Measurements from ENCODE around the gene TIAM2. TPM values are rescaled to one million over a fixed set of nuclear protein-coding genes. Genes with fewer than 3 reads are reported as not detected.

Gene TIAM2
- total RNA-seq, 2 experiments from 2014 or later = 4.4 to 5.3 TPM

- Mint-ChIP-seq H3K9me3 (no peaks in the 10 kb centered on the region), H3K36me3 (ENCODE audit: low read depth) (peaks cover 9% of the 10 kb centered on the region), H3K4me1 (ENCODE audit: low read depth) (peaks cover 34% of the 10 kb centered on the region), H3K4me3 (no peak overlapping the region), H3K27ac (no peak overlapping the region), H3K27me3 (no peaks in the 10 kb centered on the region)
- Histone ChIP-seq H3K4me1 (ENCODE audit: insufficient read depth, low read length) (peaks cover 25% of the 10 kb centered on the region), H3K4me3 (ENCODE audit: low read length) (no peak overlapping the region), H3K27ac (ENCODE audit: low read depth in 1 of 2, low read length in 2 of 2) (no peak overlapping the region), H3K9me3 (ENCODE audit: control insufficient read depth in 1 of 2, insufficient read depth in 1 of 2, low read length in 2 of 2) (peaks cover 0 to 3% of the 10 kb centered on the region in 2 experiments), H3K27me3 (ENCODE audit: control insufficient read depth in 1 of 2, insufficient read depth in 2 of 2, low read length in 2 of 2) (no peaks in the 10 kb centered on the region), H3K36me3 (ENCODE audit: insufficient read depth, low read length) (peaks cover 4% of the 10 kb centered on the region)
- ATAC-seq (ENCODE audit: poor library complexity) = no peak
- DNase-seq = no peak
- intact Hi-C loops (cut with DNase I, micrococcal nuclease) = no loop called here
- ChIA-PET CTCF (no interaction called here), POLR2A (no interaction called here)
- TF ChIP-seq CTCF (IDR thresholded peaks at IDR 0.05) = no peak
These were observed 41.5 kb upstream of the TIAM2 start for GRCh38 chr6:154953644-154954043.

- H3K27ac ChIP-seq (ENCODE audit: low read depth in 1 of 2, low read length in 2 of 2) = no peak overlapping the region
These were observed 40.8 kb upstream of the TIAM2 start for GRCh38 chr6:154954347-154954746.

GRCh38 chr6:154956771-154957522, 38.2 kb upstream of the TIAM2 start:
- Mint-ChIP-seq H3K4me1 (ENCODE audit: low read depth) (peaks cover 10% of the 10 kb centered on the region), H3K9me3 (no peaks in the 10 kb centered on the region), H3K27ac (no peak overlapping the region), H3K4me3 (no peak overlapping the region), H3K27me3 (no peaks in the 10 kb centered on the region), H3K36me3 (ENCODE audit: low read depth) (peaks cover 14% of the 10 kb centered on the region)
- CTCF ChIA-PET = no interaction called here
- POLR2A ChIA-PET = no interaction called here
- no peak for ATAC-seq (ENCODE audit: poor library complexity)
- intact Hi-C loops (cut with DNase I, micrococcal nuclease) = no loop called here
- Histone ChIP-seq H3K27me3 (ENCODE audit: control insufficient read depth in 1 of 2, insufficient read depth in 2 of 2, low read length in 2 of 2) (no peaks in the 10 kb centered on the region), H3K4me3 (ENCODE audit: low read length) (no peak overlapping the region), H3K36me3 (ENCODE audit: insufficient read depth, low read length) (peaks cover 6% of the 10 kb centered on the region), H3K9me3 (ENCODE audit: control insufficient read depth in 1 of 2, insufficient read depth in 1 of 2, low read length in 2 of 2) (no peaks in the 10 kb centered on the region), H3K27ac (ENCODE audit: low read depth in 1 of 2, low read length in 2 of 2) (no peak overlapping the region), H3K4me1 (ENCODE audit: insufficient read depth, low read length) (peaks cover 10% of the 10 kb centered on the region)
- no peak for DNase-seq
- TF ChIP-seq CTCF (IDR thresholded peaks at IDR 0.05) = no peak

More at GRCh38 chr6:154954347-154954746, 40.8 kb upstream of the TIAM2 start:
- ATAC-seq (ENCODE audit: poor library complexity) = no peak
- Mint-ChIP-seq H3K4me3 (no peak overlapping the region), H3K36me3 (ENCODE audit: low read depth) (peaks cover 2% of the 10 kb centered on the region), H3K27me3 (no peaks in the 10 kb centered on the region), H3K4me1 (ENCODE audit: low read depth) (peaks cover 31% of the 10 kb centered on the region), H3K27ac (no peak overlapping the region), H3K9me3 (no peaks in the 10 kb centered on the region)
- DNase-seq = no peak
- no peaks in the 10 kb centered on the region for H3K27me3 ChIP-seq (ENCODE audit: control insufficient read depth in 1 of 2, insufficient read depth in 2 of 2, low read length in 2 of 2)
- no peak overlapping the region for H3K4me3 ChIP-seq (ENCODE audit: low read length)
- peaks cover 4% of the 10 kb centered on the region for H3K36me3 ChIP-seq (ENCODE audit: insufficient read depth, low read length)
- POLR2A ChIA-PET = no interaction called here
- H3K4me1 ChIP-seq (ENCODE audit: insufficient read depth, low read length) = peaks cover 25% of the 10 kb centered on the region
- CTCF ChIA-PET = no interaction called here
- no peak for TF ChIP-seq CTCF (IDR thresholded peaks at IDR 0.05)
- H3K9me3 ChIP-seq (ENCODE audit: control insufficient read depth in 1 of 2, insufficient read depth in 1 of 2, low read length in 2 of 2) = peaks cover 0 to 3% of the 10 kb centered on the region in 2 experiments
- intact Hi-C loops (cut with DNase I, micrococcal nuclease) = no loop called here

All from CD4-positive, alpha-beta T cell (primary cell).